HG03103 (cell line): Measurements from ENCODE around the gene DCAF12L2.
"Not testable (repeated sequence)": the region's sequence is repeated elsewhere in the genome, so short reads cannot be mapped to it uniquely, and the experiment has no call there.

Source experiments
- ATAC-seq: cut with Tn5 transposase; IDR thresholded peaks from one replicate; pipeline ENCODE4 v1.9.1; 2021; ENCODE audit warnings: low read depth; ENCODE audit not compliant: unreplicated experiment

DCAF12L2 gene

GRCh38 chrX:126165721-126166461 lies at the start of gene DCAF12L2:
Gene DCAF12L2, minus strand, starts transcription at chrX:126166289. Its CDS starts 365 bp downstream, at chrX:126165924.
- no peak for ATAC-seq

- not testable (repeated sequence) for ATAC-seq
Measured at GRCh38 chrX:126190888-126191287, 24.8 kb upstream of the DCAF12L2 start.

- no peak for ATAC-seq
Measured at GRCh38 chrX:126177133-126177840, 11.2 kb upstream of the DCAF12L2 start.

- no peak for ATAC-seq
Measured at GRCh38 chrX:126170720-126171119, 4.6 kb upstream of the DCAF12L2 start.

GRCh38 chrX:126167560-126167959 lies 1.5 kb upstream of the DCAF12L2 start:
- no peak for ATAC-seq

GRCh38 chrX:126165401-126165720 lies 728 bp downstream of the DCAF12L2 start:
- no peak for ATAC-seq

GRCh38 chrX:126164689-126165400 lies 1.2 kb downstream of the DCAF12L2 start:
- no peak for ATAC-seq

GRCh38 chrX:126164226-126164625 lies 1.9 kb downstream of the DCAF12L2 start:
- ATAC-seq, result no peak

GRCh38 chrX:126141014-126141413 lies 25.1 kb downstream of the DCAF12L2 start:
- ATAC-seq, result no peak

GRCh38 chrX:126137899-126138298 lies 28.2 kb downstream of the DCAF12L2 start:
- ATAC-seq, result no peak

- no peak for ATAC-seq
Measured at GRCh38 chrX:126124721-126125120, 41.4 kb downstream of the DCAF12L2 start.
